Caco-2 (cell line): ENCODE results near the gene DRC1. TPM values are rescaled to one million over a fixed set of nuclear protein-coding genes. Genes with fewer than 3 reads are reported as not detected.

Experiments
- BruUV-seq: library from RNA; stranded (reverse); fragments of 400-500 nt; replicated peaks from 2 replicates; lab custom pipeline; 2021; lab: Mats Ljungman, UMichigan
- CTCF ChIA-PET: fragments of 300-600 bp; sonication (Branson Sonifier 250); formaldehyde crosslinking; loops from one replicate; lab custom pipeline; 2022; ENCODE audit warnings: antibody characterized with exemption; lab: Charles Lee
- POLR2A ChIA-PET: fragments of 300-600 bp; sonication (Branson Sonifier 250); formaldehyde crosslinking; loops from one replicate; lab custom pipeline; 2022; ENCODE audit warnings: antibody characterized with exemption; lab: Charles Lee
- DNase-seq, 2 experiments: peaks; one replicate each; pipeline versions ENCODE4 v3.0.0 to v3.0.0-alpha.2; 2020 to 2022
- H3K27me3 ChIP-seq: replicated peaks from 2 replicates; pipeline ENCODE4 v1.6.0; 2011; ENCODE audit warnings: low read length; ENCODE audit not compliant: control insufficient read depth, insufficient read depth
- H3K36me3 ChIP-seq: 2 replicates; pipeline ENCODE4 v1.5.1; 2011; ENCODE audit warnings: low read length; ENCODE audit not compliant: control insufficient read depth, insufficient read depth
- H3K4me1 ChIP-seq: fragments of 250-450 bp; sonication (Bioruptor Pico); 2 replicates; pipeline ENCODE4 v1.5.1; 2020; ENCODE audit warnings: mild to moderate bottlenecking
- H3K4me3 ChIP-seq: 2 replicates; pipeline ENCODE4 v1.5.1; 2011; ENCODE audit warnings: low read depth, mild to moderate bottlenecking, control low read depth, low read length
- H3K9me3 ChIP-seq: fragments of 250-450 bp; sonication (Bioruptor Pico); 2 replicates; pipeline ENCODE4 v1.5.1; 2020; ENCODE audit warnings: mild to moderate bottlenecking, moderate library complexity
- H3K27ac Mint-ChIP-seq: one replicate; pipeline ENCODE4 v1.8.0; 2022; ENCODE audit warnings: mixed read lengths; ENCODE audit not compliant: unreplicated experiment
- H3K27me3 Mint-ChIP-seq: one replicate; pipeline ENCODE4 v1.8.0; 2022; ENCODE audit warnings: mixed read lengths; ENCODE audit not compliant: insufficient read depth, unreplicated experiment
- H3K36me3 Mint-ChIP-seq: one replicate; pipeline ENCODE4 v1.8.0; 2022; ENCODE audit warnings: mild to moderate bottlenecking, mixed read lengths; ENCODE audit not compliant: insufficient read depth, unreplicated experiment
- H3K4me1 Mint-ChIP-seq: one replicate; pipeline ENCODE4 v1.8.0; 2022; ENCODE audit warnings: low read depth, mixed read lengths; ENCODE audit not compliant: unreplicated experiment
- H3K4me3 Mint-ChIP-seq: one replicate; pipeline ENCODE4 v1.8.0; 2022; ENCODE audit warnings: mild to moderate bottlenecking, moderate library complexity, mixed read lengths; ENCODE audit not compliant: unreplicated experiment
- H3K9me3 Mint-ChIP-seq: one replicate; pipeline ENCODE4 v1.8.0; 2022; ENCODE audit warnings: mixed read lengths; ENCODE audit not compliant: unreplicated experiment
- intact Hi-C: fragments of 100-400 bp; cut with micrococcal nuclease; formaldehyde crosslinking; loops from one replicate; pipeline ENCODE4 v1.10.0; 2022; ENCODE audit not compliant: unreplicated experiment
- total RNA-seq: library from RNA; stranded (reverse); gene quantifications from 2 replicates; pipeline ENCODE4 v1.2.3, GENCODE V29; 2022
- TF ChIP-seq, protein P1 (sequence below), 2 experiments: fragments of 200-600 bp in 1 of 2; IDR thresholded peaks; 1 replicate in 1 of 2; 2 replicates in 1 of 2; pipeline versions ENCODE4 v1.5.1 to v1.8.0; 2011 to 2022; ENCODE audit warnings: antibody characterized with exemption in 1 of 2, control low read depth in 1 of 2, inconsistent platforms in 1 of 2, low read depth in 1 of 2, low read length in 1 of 2, mild to moderate bottlenecking in 1 of 2, moderate library complexity in 1 of 2; ENCODE audit not compliant: insufficient read depth in 1 of 2, severe bottlenecking in 1 of 2, unreplicated experiment in 1 of 2

The DRC1 gene
- total RNA-seq, 1 experiment from 2014 or later: 1.1 TPM

DNA sequence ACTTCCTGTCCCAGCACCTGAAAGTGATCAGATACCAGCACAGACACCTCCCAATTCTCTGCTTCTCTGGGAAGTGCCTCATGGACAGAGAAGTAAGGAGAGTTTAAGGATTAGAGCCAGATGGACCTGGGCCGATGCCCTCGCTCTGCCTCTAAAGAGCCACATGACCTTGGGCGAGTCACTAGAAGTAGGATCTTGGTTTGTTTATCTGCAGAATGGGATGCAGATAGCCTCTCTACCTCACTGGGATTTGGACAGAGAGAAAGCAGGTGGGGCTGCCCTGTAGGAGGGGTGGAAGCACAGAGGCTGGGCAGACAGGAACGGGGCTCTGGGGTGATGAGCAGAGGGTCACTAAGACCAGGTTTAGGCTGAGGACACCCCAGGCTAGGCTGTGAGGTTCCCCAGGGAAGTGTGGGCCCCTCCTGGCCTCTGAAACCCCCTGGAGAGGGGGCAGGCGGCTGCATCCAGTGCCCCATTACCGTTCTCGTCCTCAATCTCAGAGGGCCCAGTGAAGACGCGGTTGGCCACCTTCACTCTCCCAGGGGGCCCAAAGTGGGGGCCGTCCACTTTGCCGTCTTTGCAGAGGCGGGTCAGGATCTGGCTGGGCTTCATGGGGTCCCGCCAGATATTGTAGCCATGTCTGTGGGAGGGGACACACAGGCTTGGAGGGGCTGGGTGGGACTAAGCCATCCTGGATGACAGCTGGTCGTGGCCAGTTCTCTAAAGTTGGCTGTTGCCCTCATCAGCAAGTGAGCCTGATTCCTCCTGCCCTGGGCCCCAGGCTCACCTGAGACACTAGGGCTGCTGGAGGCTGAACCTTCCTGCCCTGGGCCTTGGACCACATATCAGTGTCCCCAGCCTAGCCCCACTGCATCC lies 62.9 kb downstream of the DRC1 start:
- TF ChIP-seq, protein P1, sequence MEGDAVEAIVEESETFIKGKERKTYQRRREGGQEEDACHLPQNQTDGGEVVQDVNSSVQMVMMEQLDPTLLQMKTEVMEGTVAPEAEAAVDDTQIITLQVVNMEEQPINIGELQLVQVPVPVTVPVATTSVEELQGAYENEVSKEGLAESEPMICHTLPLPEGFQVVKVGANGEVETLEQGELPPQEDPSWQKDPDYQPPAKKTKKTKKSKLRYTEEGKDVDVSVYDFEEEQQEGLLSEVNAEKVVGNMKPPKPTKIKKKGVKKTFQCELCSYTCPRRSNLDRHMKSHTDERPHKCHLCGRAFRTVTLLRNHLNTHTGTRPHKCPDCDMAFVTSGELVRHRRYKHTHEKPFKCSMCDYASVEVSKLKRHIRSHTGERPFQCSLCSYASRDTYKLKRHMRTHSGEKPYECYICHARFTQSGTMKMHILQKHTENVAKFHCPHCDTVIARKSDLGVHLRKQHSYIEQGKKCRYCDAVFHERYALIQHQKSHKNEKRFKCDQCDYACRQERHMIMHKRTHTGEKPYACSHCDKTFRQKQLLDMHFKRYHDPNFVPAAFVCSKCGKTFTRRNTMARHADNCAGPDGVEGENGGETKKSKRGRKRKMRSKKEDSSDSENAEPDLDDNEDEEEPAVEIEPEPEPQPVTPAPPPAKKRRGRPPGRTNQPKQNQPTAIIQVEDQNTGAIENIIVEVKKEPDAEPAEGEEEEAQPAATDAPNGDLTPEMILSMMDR (IDR thresholded peaks at IDR 0.05; ENCODE audit: insufficient read depth in 1 of 2, low read depth in 1 of 2, low read length in 1 of 2, severe bottlenecking in 1 of 2, unreplicated experiment in 1 of 2): no peak
- DNase-seq: no peak
- no peaks in the 10 kb centered on the region for H3K27me3 Mint-ChIP-seq
- H3K4me3 ChIP-seq: no peak overlapping the region
- ChIA-PET CTCF (no interaction called here), POLR2A (no interaction called here)
- H3K9me3 ChIP-seq: no peaks in the 10 kb centered on the region; the same call in 1 of the 2 replicates
- no TSS peak for BruUV-seq
- H3K36me3 Mint-ChIP-seq: peaks cover 20% of the 10 kb centered on the region
- H3K36me3 ChIP-seq: no peaks in the 10 kb centered on the region
- H3K9me3 Mint-ChIP-seq: peaks cover 5% of the 10 kb centered on the region
- no peak overlapping the region for H3K4me3 Mint-ChIP-seq
- H3K4me1 Mint-ChIP-seq: peaks cover 18% of the 10 kb centered on the region
- H3K4me1 ChIP-seq: peaks cover 25% of the 10 kb centered on the region
- no peaks in the 10 kb centered on the region for H3K27me3 ChIP-seq
- intact Hi-C loops: no loop called here
- peak overlapping the region; percentile 91 for H3K27ac Mint-ChIP-seq

DNA sequence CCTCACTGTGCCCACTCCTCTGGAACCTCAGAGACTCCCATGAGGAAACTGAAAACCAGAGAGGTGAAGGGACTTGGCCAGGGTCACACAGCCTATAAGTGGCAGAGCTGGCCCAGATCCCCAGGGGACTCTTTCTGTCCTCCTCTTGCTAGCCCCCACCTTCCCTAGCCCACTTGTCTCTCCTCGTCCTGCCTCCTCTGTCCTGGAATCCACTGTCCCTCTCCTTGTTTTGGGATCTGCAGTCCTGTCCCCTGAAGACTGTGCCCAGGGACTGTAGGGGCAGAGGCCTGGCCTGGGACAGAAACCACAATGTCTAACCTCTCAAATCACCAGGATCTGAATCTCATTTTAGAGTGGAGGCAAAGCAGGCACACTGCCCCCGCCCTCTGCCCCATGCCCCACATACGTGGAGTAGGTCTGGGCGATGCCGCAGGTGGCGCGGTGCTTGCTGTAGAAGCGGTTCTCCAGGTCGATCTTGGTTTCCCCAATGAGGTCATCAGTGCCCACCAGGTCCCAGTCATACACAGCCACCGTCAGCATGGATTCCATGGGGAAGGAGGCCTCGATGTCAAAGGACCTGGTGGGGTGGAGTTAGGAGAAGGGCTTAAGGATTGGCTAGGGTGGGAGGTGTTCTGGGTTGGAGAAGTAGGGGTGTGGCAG lies 63.7 kb downstream of the DRC1 start:
- Mint-ChIP-seq H3K4me3 (no peak overlapping the region), H3K27ac (peak overlapping the region; percentile 11), H3K9me3 (peaks cover 13% of the 10 kb centered on the region), H3K27me3 (no peaks in the 10 kb centered on the region), H3K4me1 (peaks cover 11% of the 10 kb centered on the region), H3K36me3 (peaks cover 20% of the 10 kb centered on the region)
- intact Hi-C loops: no loop called here
- peaks cover 25% of the 10 kb centered on the region for H3K4me1 ChIP-seq
- TF ChIP-seq, protein P1 (IDR thresholded peaks at IDR 0.05; ENCODE audit: insufficient read depth in 1 of 2, low read depth in 1 of 2, low read length in 1 of 2, severe bottlenecking in 1 of 2, unreplicated experiment in 1 of 2): no peak
- no peaks in the 10 kb centered on the region; the same call in 1 of the 2 replicates for H3K9me3 ChIP-seq
- BruUV-seq: no TSS peak
- no peaks in the 10 kb centered on the region for H3K36me3 ChIP-seq
- no peaks in the 10 kb centered on the region for H3K27me3 ChIP-seq
- no peak overlapping the region for H3K4me3 ChIP-seq
- ChIA-PET CTCF (no interaction called here), POLR2A (no interaction called here)
- peak in 1 of 2 experiments; percentile 18 for DNase-seq

DNA sequence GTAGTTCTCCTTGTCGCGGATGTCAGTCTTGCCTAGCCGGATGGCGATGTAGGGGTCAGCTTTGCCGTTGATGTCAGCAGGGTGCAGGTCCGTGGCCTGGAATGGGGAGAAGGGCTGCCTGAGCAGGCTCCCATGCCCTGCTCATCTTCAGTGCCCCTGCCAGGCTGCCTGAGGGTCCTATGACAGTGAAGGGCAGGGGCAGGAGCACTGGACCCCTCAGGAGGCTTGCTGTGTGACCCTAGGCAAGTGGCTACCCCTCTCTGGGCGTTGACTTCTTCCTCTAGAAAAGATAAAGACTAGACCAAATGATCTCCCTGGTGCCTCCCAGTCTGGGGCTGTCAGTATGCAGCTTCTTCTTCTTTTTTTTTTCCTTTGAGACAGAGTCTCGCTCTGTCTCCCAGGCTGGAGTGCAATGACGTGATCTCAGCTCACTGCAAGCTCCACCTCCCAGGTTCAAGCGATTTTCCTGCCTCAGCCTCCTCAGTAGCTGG lies 64.3 kb downstream of the DRC1 start:
- POLR2A ChIA-PET: no interaction called here
- H3K36me3 Mint-ChIP-seq: peaks cover 20% of the 10 kb centered on the region
- no peaks in the 10 kb centered on the region for H3K27me3 ChIP-seq
- CTCF ChIA-PET: interaction anchor here (0.6 kb wide), 1 partner anchor 9 kb away, joined by 5 read pairs; no protein-coding TSS in a partner anchor
- TF ChIP-seq, protein P1 (IDR thresholded peaks at IDR 0.05; ENCODE audit: insufficient read depth in 1 of 2, low read depth in 1 of 2, low read length in 1 of 2, severe bottlenecking in 1 of 2, unreplicated experiment in 1 of 2): no peak
- H3K4me3 Mint-ChIP-seq: no peak overlapping the region
- H3K27ac Mint-ChIP-seq: no peak overlapping the region
- intact Hi-C loops: no loop called here
- H3K9me3 Mint-ChIP-seq: peaks cover 16% of the 10 kb centered on the region
- H3K9me3 ChIP-seq: no peaks in the 10 kb centered on the region; the same call in 1 of the 2 replicates
- peaks cover 25% of the 10 kb centered on the region for H3K4me1 ChIP-seq
- no peaks in the 10 kb centered on the region for H3K27me3 Mint-ChIP-seq
- no peak overlapping the region for H3K4me3 ChIP-seq
- DNase-seq: no peak
- H3K4me1 Mint-ChIP-seq: peaks cover 11% of the 10 kb centered on the region
- no TSS peak for BruUV-seq
- H3K36me3 ChIP-seq: no peaks in the 10 kb centered on the region
